ENCODE results near the gene SIAE. TPM values are rescaled to one million over a fixed set of nuclear protein-coding genes. Genes with fewer than 3 reads are reported as not detected.

SIAE gene
- total RNA-seq, 1 experiment from 2014 or later, result 5.6 TPM

- Histone ChIP-seq H3K79me1 (ENCODE audit: insufficient read depth, low read depth, low read length, poor library complexity, severe bottlenecking) (no peaks in the 10 kb centered on the region), H3K14ac (ENCODE audit: insufficient read depth, low read length) (no peak overlapping the region), H3K4me2 (ENCODE audit: insufficient read depth, insufficient read length, low read length) (no peak overlapping the region), H2BK20ac (ENCODE audit: low read depth, low read length, poor library complexity, severe bottlenecking) (no peak overlapping the region), H4K91ac (ENCODE audit: insufficient read length, low read depth, low read length) (no peak overlapping the region), H3K56ac (ENCODE audit: insufficient read length, low read depth, low read length) (no peak overlapping the region), H3K4me1 (ENCODE audit: insufficient read depth, low read length) (no peaks in the 10 kb centered on the region; the same call in 1 of the 2 replicates), H3K4ac (ENCODE audit: low read depth, low read length) (no peak overlapping the region), H3K79me2 (ENCODE audit: insufficient read depth, low read length) (no peaks in the 10 kb centered on the region), H2BK12ac (ENCODE audit: insufficient read length, low read depth, low read length) (no peak overlapping the region), H2BK15ac (ENCODE audit: low read depth, low read length) (no peak overlapping the region), H3T11ph (ENCODE audit: low read length) (no peak overlapping the region), H3K9me3 (ENCODE audit: control insufficient read depth, low read depth, low read length) (no peaks in the 10 kb centered on the region), H4K5ac (ENCODE audit: insufficient read length, low read depth, low read length) (no peak overlapping the region), H3K27ac (ENCODE audit: insufficient read length, low read depth, low read length) (no peak overlapping the region), H3K9ac (ENCODE audit: extremely low read depth, insufficient read length, low read length) (no peak overlapping the region), H4K8ac (replicated peaks; ENCODE audit: insufficient read length, low read depth, low read length) (no peak overlapping the region), H3K23ac (ENCODE audit: insufficient read length, low read depth, low read length) (no peak overlapping the region), H2BK120ac (ENCODE audit: low read depth, low read length, poor library complexity, severe bottlenecking) (no peak overlapping the region), H3K23me2 (ENCODE audit: insufficient read length, low read depth, low read length, poor library complexity, severe bottlenecking) (no peaks in the 10 kb centered on the region), H2AK5ac (ENCODE audit: insufficient read length, low read length) (no peak overlapping the region), H4K20me1 (ENCODE audit: control insufficient read depth, insufficient read depth, insufficient read length) (no peaks in the 10 kb centered on the region), H2BK5ac (ENCODE audit: insufficient read length, low read length) (no peak overlapping the region), H3K27me3 (ENCODE audit: insufficient read depth, low read length) (no peaks in the 10 kb centered on the region), H2AFZ (ENCODE audit: low read length) (no peak overlapping the region), H3K18ac (ENCODE audit: insufficient read length, low read depth, low read length) (no peak overlapping the region)
- no peak overlapping the region for H3K27ac Mint-ChIP-seq
- no peak overlapping the region for H3K4me3 Mint-ChIP-seq
- H3K9me3 Mint-ChIP-seq, result peaks cover 0 to 4% of the 10 kb centered on the region in 2 experiments; a peak in 1 of 5 replicates
- no peaks in the 10 kb centered on the region for H3K36me3 Mint-ChIP-seq (ENCODE audit: insufficient read depth in 1 of 3, low read depth in 3 of 3)
- DNase-seq, result no peak
- WGBS (ENCODE audit: extremely low coverage, insufficient read length, low lambda C conversion rate), result no CpG with 5 or more reads among the region's 2 CpGs
- no peaks in the 10 kb centered on the region for H3K4me1 Mint-ChIP-seq
- TF ChIP-seq, protein P1, sequence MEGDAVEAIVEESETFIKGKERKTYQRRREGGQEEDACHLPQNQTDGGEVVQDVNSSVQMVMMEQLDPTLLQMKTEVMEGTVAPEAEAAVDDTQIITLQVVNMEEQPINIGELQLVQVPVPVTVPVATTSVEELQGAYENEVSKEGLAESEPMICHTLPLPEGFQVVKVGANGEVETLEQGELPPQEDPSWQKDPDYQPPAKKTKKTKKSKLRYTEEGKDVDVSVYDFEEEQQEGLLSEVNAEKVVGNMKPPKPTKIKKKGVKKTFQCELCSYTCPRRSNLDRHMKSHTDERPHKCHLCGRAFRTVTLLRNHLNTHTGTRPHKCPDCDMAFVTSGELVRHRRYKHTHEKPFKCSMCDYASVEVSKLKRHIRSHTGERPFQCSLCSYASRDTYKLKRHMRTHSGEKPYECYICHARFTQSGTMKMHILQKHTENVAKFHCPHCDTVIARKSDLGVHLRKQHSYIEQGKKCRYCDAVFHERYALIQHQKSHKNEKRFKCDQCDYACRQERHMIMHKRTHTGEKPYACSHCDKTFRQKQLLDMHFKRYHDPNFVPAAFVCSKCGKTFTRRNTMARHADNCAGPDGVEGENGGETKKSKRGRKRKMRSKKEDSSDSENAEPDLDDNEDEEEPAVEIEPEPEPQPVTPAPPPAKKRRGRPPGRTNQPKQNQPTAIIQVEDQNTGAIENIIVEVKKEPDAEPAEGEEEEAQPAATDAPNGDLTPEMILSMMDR (conservative IDR thresholded peaks at IDR 0.05), result no peak
- peaks cover 3% of the 10 kb centered on the region for H3K27me3 Mint-ChIP-seq (ENCODE audit: low read depth)
Measured at GRCh38 chr11:124693142-124693541, 19.6 kb upstream of the SIAE start.
